HEK293T (cell line): Measurements from ENCODE around the gene KIDINS220.

Experiments
- CTCF ChIA-PET: fragments of 350-600 bp; formaldehyde crosslinking; extraction: SDS; loops from one replicate; lab custom pipeline; 2021; ENCODE audit warnings: antibody characterized with exemption, inconsistent platforms; lab: Yijun Ruan, JAX
- POLR2A ChIA-PET: fragments of 350-600 bp; formaldehyde crosslinking; extraction: SDS; loops from one replicate; lab custom pipeline; 2020; ENCODE audit warnings: antibody characterized with exemption, inconsistent platforms; lab: Yijun Ruan, JAX
- DNase-seq: peaks from one replicate; pipeline ENCODE4 v3.0.0; 2012; ENCODE audit warnings: mixed read lengths; ENCODE audit errors: extremely low spot score
- ARNT ChIP-seq: fragments of 450-650 bp; IDR thresholded peaks from 2 replicates; pipeline ENCODE4 v1.6.1; 2017; ENCODE audit warnings: mild to moderate bottlenecking
- BHLHE40 ChIP-seq: fragments of 450-650 bp; IDR thresholded peaks from 2 replicates; pipeline ENCODE4 v1.6.1; 2016; ENCODE audit warnings: mild to moderate bottlenecking, moderate library complexity, borderline replicate concordance
- CTBP1 ChIP-seq: fragments of 450-650 bp; IDR thresholded peaks from 2 replicates; pipeline ENCODE4 v1.6.1; 2016; ENCODE audit warnings: borderline replicate concordance
- ELF4 ChIP-seq: fragments of 450-650 bp; IDR thresholded peaks from 2 replicates; pipeline ENCODE4 v1.6.1; 2017; ENCODE audit warnings: antibody characterized with exemption
- FOXA1 ChIP-seq: fragments of 450-650 bp; IDR thresholded peaks from 2 replicates; pipeline ENCODE4 v1.6.1; 2016; ENCODE audit warnings: mild to moderate bottlenecking
- FOXK2 ChIP-seq: fragments of 450-650 bp; IDR thresholded peaks from 2 replicates; pipeline ENCODE4 v1.6.1; 2016; ENCODE audit warnings: mild to moderate bottlenecking
- FOXM1 ChIP-seq: fragments of 450-650 bp; IDR thresholded peaks from 2 replicates; pipeline ENCODE4 v1.6.1; 2017; ENCODE audit warnings: mild to moderate bottlenecking, borderline replicate concordance
- HDGF ChIP-seq: fragments of 450-650 bp; IDR thresholded peaks from 2 replicates; pipeline ENCODE4 v1.6.1; 2017; ENCODE audit warnings: antibody characterized with exemption, borderline replicate concordance
- L3MBTL2 ChIP-seq: fragments of 450-650 bp; conservative IDR thresholded peaks from 2 replicates; pipeline ENCODE4 v1.6.1; 2016; ENCODE audit warnings: mild to moderate bottlenecking
- LEF1 ChIP-seq: fragments of 450-650 bp; IDR thresholded peaks from 2 replicates; pipeline ENCODE4 v1.6.1; 2017; ENCODE audit warnings: mild to moderate bottlenecking, borderline replicate concordance
- NFRKB ChIP-seq: fragments of 450-650 bp; IDR thresholded peaks from 2 replicates; pipeline ENCODE4 v1.6.1; 2016; ENCODE audit warnings: mild to moderate bottlenecking, moderate library complexity
- PKNOX1 ChIP-seq: fragments of 450-650 bp; IDR thresholded peaks from 2 replicates; pipeline ENCODE4 v1.6.1; 2016
- SP1 ChIP-seq: fragments of 450-650 bp; IDR thresholded peaks from 2 replicates; pipeline ENCODE4 v1.6.1; 2017
- SUZ12 ChIP-seq: fragments of 450-650 bp; IDR thresholded peaks from 2 replicates; pipeline ENCODE4 v1.6.1; 2016; ENCODE audit warnings: mild to moderate bottlenecking
- TARDBP ChIP-seq: fragments of 450-650 bp; IDR thresholded peaks from 2 replicates; pipeline ENCODE4 v1.6.1; 2016
- ZNF384 ChIP-seq: fragments of 450-650 bp; IDR thresholded peaks from 2 replicates; pipeline ENCODE4 v1.6.1; 2016

KIDINS220 gene

GRCh38 chr2:8680822-8681760, 156.3 kb downstream of the KIDINS220 start:
- 0 out of 2 replicates have a peak, but pooled peaks have one; percentile 30 for TF ChIP-seq TARDBP
- TF ChIP-seq ZNF384, result peak; percentile 75
- peak; percentile 55 for TF ChIP-seq BHLHE40
- TF ChIP-seq L3MBTL2, result peak; percentile 47; the same call in 1 of the 2 replicates
- no peak for TF ChIP-seq FOXK2
- peak; percentile 86 for TF ChIP-seq CTBP1
- TF ChIP-seq ELF4, result no peak
- TF ChIP-seq PKNOX1, result peak; percentile 63
- peak; percentile 90 for TF ChIP-seq ARNT
- ChIA-PET POLR2A (interaction anchor here (0.6 to 3.7 kb wide), 39 partner anchors 7 to 1770 kb away, joined by 3 to 14 read pairs (median 5); no protein-coding TSS in a partner anchor), CTCF (interaction anchor here (0.9 to 1.3 kb wide), 2 partner anchors 12 kb away, joined by 4 to 6 read pairs; no protein-coding TSS in a partner anchor)
- DNase-seq, result peak; percentile 50

- TF ChIP-seq FOXM1 (no peak), TARDBP (no peak), NFRKB (no peak), SUZ12 (no peak), FOXA1 (no peak), L3MBTL2 (no peak), PKNOX1 (peak; percentile 61), ARNT (no peak), HDGF (no peak; the same call in 1 of the 2 replicates), CTBP1 (no peak), SP1 (no peak), BHLHE40 (no peak), ELF4 (0 out of 2 replicates have a peak, but pooled peaks have one; percentile 20), ZNF384 (no peak), FOXK2 (no peak), LEF1 (0 out of 2 replicates have a peak, but pooled peaks have one; percentile 10)
- ChIA-PET POLR2A (interaction anchor here (0.7 to 3.7 kb wide), 5 partner anchors 14 to 298 kb away, joined by 3 to 14 read pairs (median 4); no protein-coding TSS in a partner anchor), CTCF (interaction anchor here (0.6 to 0.9 kb wide), 2 partner anchors 13 to 88 kb away, joined by 4 to 7 read pairs; no protein-coding TSS in a partner anchor)
- no peak for DNase-seq
These were observed 157.3 kb downstream of the KIDINS220 start for GRCh38 chr2:8679827-8680731.

GRCh38 chr2:8679567-8679826, 157.9 kb downstream of the KIDINS220 start:
- ChIA-PET POLR2A (interaction anchor here (0.7 to 1.2 kb wide), 4 partner anchors 13 to 297 kb away, joined by 3 to 5 read pairs (median 4); no protein-coding TSS in a partner anchor), CTCF (no interaction called here)
- DNase-seq, result no peak
- TF ChIP-seq NFRKB, result no peak
